ENCODE data around the gene HRC.

HRC gene

DNA sequence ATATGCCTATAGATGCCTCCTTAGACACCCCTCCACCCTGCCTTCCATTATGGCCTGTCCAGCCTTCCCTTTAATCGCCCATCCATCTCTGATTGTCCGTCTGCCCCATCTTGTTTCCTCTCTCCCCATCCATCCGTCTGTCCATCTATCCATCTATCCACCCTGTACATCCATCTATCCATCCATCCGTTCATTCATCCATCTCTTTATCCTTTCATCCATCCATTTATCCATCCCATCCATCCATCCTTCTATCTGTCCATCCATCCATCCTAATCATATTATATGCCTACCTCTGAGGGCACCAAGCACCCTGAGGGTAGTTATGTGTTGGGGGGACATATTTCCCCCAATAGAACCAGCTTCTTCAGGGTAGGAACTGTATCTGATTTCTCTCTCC, 25.5 kb upstream of the HRC start:
- Histone ChIP-seq H3K9me3 (ENCODE audit: severe bottlenecking) (no peaks in the 10 kb centered on the region), H3K27me3 (ENCODE audit: insufficient read depth, low read depth, severe bottlenecking) (no peaks in the 10 kb centered on the region), H3K27ac (no peak overlapping the region), H3K36me3 (peaks cover 6% of the 10 kb centered on the region; the same call in 1 of the 2 replicates), H3K4me3 (ENCODE audit: low read depth, low read length) (no peak overlapping the region)
- TF ChIP-seq, protein P1, sequence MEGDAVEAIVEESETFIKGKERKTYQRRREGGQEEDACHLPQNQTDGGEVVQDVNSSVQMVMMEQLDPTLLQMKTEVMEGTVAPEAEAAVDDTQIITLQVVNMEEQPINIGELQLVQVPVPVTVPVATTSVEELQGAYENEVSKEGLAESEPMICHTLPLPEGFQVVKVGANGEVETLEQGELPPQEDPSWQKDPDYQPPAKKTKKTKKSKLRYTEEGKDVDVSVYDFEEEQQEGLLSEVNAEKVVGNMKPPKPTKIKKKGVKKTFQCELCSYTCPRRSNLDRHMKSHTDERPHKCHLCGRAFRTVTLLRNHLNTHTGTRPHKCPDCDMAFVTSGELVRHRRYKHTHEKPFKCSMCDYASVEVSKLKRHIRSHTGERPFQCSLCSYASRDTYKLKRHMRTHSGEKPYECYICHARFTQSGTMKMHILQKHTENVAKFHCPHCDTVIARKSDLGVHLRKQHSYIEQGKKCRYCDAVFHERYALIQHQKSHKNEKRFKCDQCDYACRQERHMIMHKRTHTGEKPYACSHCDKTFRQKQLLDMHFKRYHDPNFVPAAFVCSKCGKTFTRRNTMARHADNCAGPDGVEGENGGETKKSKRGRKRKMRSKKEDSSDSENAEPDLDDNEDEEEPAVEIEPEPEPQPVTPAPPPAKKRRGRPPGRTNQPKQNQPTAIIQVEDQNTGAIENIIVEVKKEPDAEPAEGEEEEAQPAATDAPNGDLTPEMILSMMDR (IDR thresholded peaks at IDR 0.05; ENCODE audit: low read depth, low read length) = no peak
- DNase-seq = no peak

- H3K36me3 ChIP-seq = peaks cover 10% of the 10 kb centered on the region
- TF ChIP-seq, protein P1 (IDR thresholded peaks at IDR 0.05; ENCODE audit: low read depth, low read length) = no peak
- no peaks in the 10 kb centered on the region for H3K9me3 ChIP-seq (ENCODE audit: severe bottlenecking)
- no peak for DNase-seq
- H3K4me3 ChIP-seq (ENCODE audit: low read depth, low read length) = no peak overlapping the region
- H3K27ac ChIP-seq = no peak overlapping the region
- no peaks in the 10 kb centered on the region for H3K27me3 ChIP-seq (ENCODE audit: insufficient read depth, low read depth, severe bottlenecking)
Observed at GRCh38 chr19:49173198-49173597, 18.0 kb upstream of the HRC start.

GRCh38 chr19:49168421-49168820, 13.2 kb upstream of the HRC start:
- Histone ChIP-seq H3K36me3 (peaks cover 10% of the 10 kb centered on the region), H3K9me3 (ENCODE audit: severe bottlenecking) (no peaks in the 10 kb centered on the region), H3K27ac (no peak overlapping the region), H3K4me3 (ENCODE audit: low read depth, low read length) (no peak overlapping the region), H3K27me3 (ENCODE audit: insufficient read depth, low read depth, severe bottlenecking) (no peaks in the 10 kb centered on the region)
- TF ChIP-seq, protein P1 (IDR thresholded peaks at IDR 0.05; ENCODE audit: low read depth, low read length) = no peak
- DNase-seq = no peak

- DNase-seq = no peak
- Histone ChIP-seq H3K27ac (no peak overlapping the region), H3K36me3 (peaks cover 10% of the 10 kb centered on the region), H3K27me3 (ENCODE audit: insufficient read depth, low read depth, severe bottlenecking) (no peaks in the 10 kb centered on the region), H3K4me3 (ENCODE audit: low read depth, low read length) (no peak overlapping the region), H3K9me3 (ENCODE audit: severe bottlenecking) (no peaks in the 10 kb centered on the region)
- TF ChIP-seq, protein P1 (IDR thresholded peaks at IDR 0.05; ENCODE audit: low read depth, low read length) = no peak
Observed at GRCh38 chr19:49167857-49168409, 12.7 kb upstream of the HRC start.

DNA sequence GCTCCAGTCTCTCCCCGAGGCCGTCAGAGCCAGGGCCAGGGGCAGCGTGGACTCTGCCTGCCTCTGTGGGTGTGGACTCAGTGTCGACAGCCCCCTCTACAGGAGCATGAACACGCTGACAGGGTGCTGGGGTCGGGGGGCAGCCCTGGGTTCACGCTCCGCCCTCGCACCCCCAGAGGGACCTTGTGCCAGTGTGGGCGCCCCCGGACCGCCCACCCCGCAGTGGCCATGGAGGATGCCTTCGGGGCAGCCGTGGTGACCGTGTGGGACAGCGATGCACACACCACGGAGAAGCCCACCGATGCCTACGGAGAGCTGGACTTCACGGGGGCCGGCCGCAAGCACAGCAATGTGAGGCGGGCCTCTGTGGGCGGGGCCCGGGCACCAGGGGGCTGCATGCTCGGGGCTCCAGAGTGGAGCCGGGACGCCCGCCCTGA, 10.7 kb upstream of the HRC start:
- Histone ChIP-seq H3K36me3 (peaks cover 5% of the 10 kb centered on the region), H3K27ac (no peak overlapping the region)
- no peak for DNase-seq

More for the DNA sequence above, 10.7 kb upstream of the HRC start:
- H3K27me3 ChIP-seq (ENCODE audit: insufficient read depth, low read depth, severe bottlenecking) = no peaks in the 10 kb centered on the region
- no peaks in the 10 kb centered on the region for H3K9me3 ChIP-seq (ENCODE audit: severe bottlenecking)
- H3K4me3 ChIP-seq (ENCODE audit: low read depth, low read length) = no peak overlapping the region
- TF ChIP-seq, protein P1 (IDR thresholded peaks at IDR 0.05; ENCODE audit: low read depth, low read length) = no peak
